HG03108 (cell line): ENCODE data around the gene HSPG2.
"Not testable (repeated sequence)": the region's sequence is repeated elsewhere in the genome, so short reads cannot be mapped to it uniquely, and the experiment has no call there.

Source experiments
- ATAC-seq: cut with Tn5 transposase; IDR thresholded peaks from one replicate; pipeline ENCODE4 v1.9.1; 2021; ENCODE audit warnings: moderate library complexity; ENCODE audit not compliant: unreplicated experiment

HSPG2 gene

GRCh38 chr1:21935393-21935804 is 1.7 kb downstream of the HSPG2 start:
- ATAC-seq = no peak

- ATAC-seq = no peak
These were observed 3.5 kb downstream of the HSPG2 start for GRCh38 chr1:21933397-21934248.

GRCh38 chr1:21932127-21932526 is 5.0 kb downstream of the HSPG2 start:
- ATAC-seq = no peak

- no peak for ATAC-seq
These were observed 5.7 kb downstream of the HSPG2 start for GRCh38 chr1:21931171-21932093.

- no peak for ATAC-seq
These were observed 6.4 kb downstream of the HSPG2 start for GRCh38 chr1:21930629-21931170.

GRCh38 chr1:21930080-21930571 is 7.0 kb downstream of the HSPG2 start:
- ATAC-seq = no peak

- ATAC-seq = no peak
These were observed 9.4 kb downstream of the HSPG2 start for GRCh38 chr1:21927533-21928237.

GRCh38 chr1:21926814-21927532 is 10.1 kb downstream of the HSPG2 start:
- ATAC-seq = no peak

- ATAC-seq = no peak
These were observed 11.0 kb downstream of the HSPG2 start for GRCh38 chr1:21926065-21926464.

GRCh38 chr1:21925334-21925940 is 11.7 kb downstream of the HSPG2 start:
- no peak for ATAC-seq

- ATAC-seq = no peak
These were observed 12.6 kb downstream of the HSPG2 start for GRCh38 chr1:21924503-21925005.

GRCh38 chr1:21922090-21923013 is 14.8 kb downstream of the HSPG2 start:
- ATAC-seq = no peak

- ATAC-seq = no peak
These were observed 15.8 kb downstream of the HSPG2 start for GRCh38 chr1:21921100-21921875.

GRCh38 chr1:21919520-21919919 is 17.6 kb downstream of the HSPG2 start:
- ATAC-seq = no peak

GRCh38 chr1:21917239-21917631 is 19.9 kb downstream of the HSPG2 start:
- not testable (repeated sequence) for ATAC-seq

GRCh38 chr1:21916447-21917238 is 20.5 kb downstream of the HSPG2 start:
- ATAC-seq = no peak
